Neural progenitor cell (in vitro differentiated cells): Measurements from ENCODE around the gene ABCA8. TPM values are rescaled to one million over a fixed set of nuclear protein-coding genes. Genes with fewer than 3 reads are reported as not detected.
"Not testable (repeated sequence)": the region's sequence is repeated elsewhere in the genome, so short reads cannot be mapped to it uniquely, and the experiment has no call there.

Source experiments
- DNase-seq: peaks from one replicate; pipeline ENCODE4 v3.0.0-alpha.2; 2016; ENCODE audit warnings: low spot score
- H2AFZ ChIP-seq: fragments of 200-600 bp; sonication (generic); replicated peaks from 2 replicates; pipeline ENCODE4 v1.6.1; 2016; ENCODE audit warnings: antibody characterized with exemption
- H3F3A ChIP-seq: fragments of 200-600 bp; sonication (generic); 2 replicates; pipeline ENCODE4 v1.6.1; 2016; ENCODE audit warnings: antibody characterized with exemption, low read depth
- H3K27ac ChIP-seq: fragments of 200-600 bp; sonication (generic); 2 replicates; pipeline ENCODE4 v1.5.1; 2016; ENCODE audit warnings: mild to moderate bottlenecking
- H3K27me3 ChIP-seq: fragments of 200-600 bp; sonication (generic); 2 replicates; pipeline ENCODE4 v1.6.1; 2016; ENCODE audit warnings: mild to moderate bottlenecking, moderate library complexity
- H3K36me3 ChIP-seq: fragments of 200-600 bp; sonication (generic); 2 replicates; pipeline ENCODE4 v1.5.1; 2016
- H3K4me1 ChIP-seq: fragments of 200-600 bp; sonication (generic); 2 replicates; pipeline ENCODE4 v1.6.1; 2016; ENCODE audit warnings: mixed run types
- H3K4me2 ChIP-seq: fragments of 200-600 bp; sonication (generic); 2 replicates; pipeline ENCODE4 v1.6.1; 2016
- H3K4me3 ChIP-seq: fragments of 200-600 bp; sonication (generic); 2 replicates; pipeline ENCODE4 v1.5.1; 2016
- H3K79me2 ChIP-seq: fragments of 200-600 bp; sonication (generic); 2 replicates; pipeline ENCODE4 v1.6.1; 2016; ENCODE audit warnings: low read depth
- H3K9ac ChIP-seq: fragments of 200-600 bp; sonication (generic); 2 replicates; pipeline ENCODE4 v1.6.1; 2016
- H3K9me3 ChIP-seq: fragments of 200-600 bp; sonication (generic); 2 replicates; pipeline ENCODE4 v1.5.1; 2016; ENCODE audit warnings: low read depth
- H4K20me1 ChIP-seq: fragments of 200-600 bp; sonication (generic); 2 replicates; pipeline ENCODE4 v1.6.1; 2016; ENCODE audit warnings: low read depth
- H3K27ac Mint-ChIP-seq: 3 replicates; pipeline ENCODE4 v1.8.0; 2021; ENCODE audit warnings: mixed read lengths
- H3K27me3 Mint-ChIP-seq: 2 replicates; pipeline ENCODE4 v1.8.0; 2022; ENCODE audit warnings: low read depth, mild to moderate bottlenecking, inconsistent platforms, moderate library complexity, mixed read lengths; ENCODE audit not compliant: insufficient read depth
- H3K36me3 Mint-ChIP-seq: 3 replicates; pipeline ENCODE4 v1.8.0; 2021; ENCODE audit warnings: mixed read lengths
- H3K4me1 Mint-ChIP-seq: 3 replicates; pipeline ENCODE4 v1.8.0; 2021; ENCODE audit warnings: mixed read lengths
- H3K4me3 Mint-ChIP-seq: 3 replicates; pipeline ENCODE4 v1.8.0; 2021; ENCODE audit warnings: mild to moderate bottlenecking, moderate library complexity, mixed read lengths
- H3K9me3 Mint-ChIP-seq: 3 replicates; pipeline ENCODE4 v1.8.0; 2020; ENCODE audit warnings: mixed read lengths
- EZH2 ChIP-seq: fragments of 200-600 bp; sonication (generic); IDR thresholded peaks from 2 replicates; pipeline ENCODE4 v1.6.1; 2017; ENCODE audit warnings: antibody characterized with exemption, mild to moderate bottlenecking, moderate library complexity
- EZH2phosphoT487 ChIP-seq: fragments of 200-600 bp; sonication (generic); IDR thresholded peaks from 2 replicates; pipeline ENCODE4 v1.6.1; 2017; ENCODE audit warnings: antibody characterized with exemption
- total RNA-seq: library from RNA; depleted of rRNA; stranded (reverse); fragments of >200 nt; gene quantifications from 2 replicates; pipeline ENCODE4 v1.2.3, GENCODE V29; 2015; ENCODE audit warnings: low replicate concordance
- TF ChIP-seq, protein P1 (sequence below): fragments of 200-600 bp; sonication (generic); IDR thresholded peaks from 2 replicates; pipeline ENCODE4 v1.5.1; 2017; ENCODE audit warnings: antibody characterized with exemption, mild to moderate bottlenecking

Gene ABCA8
- total RNA-seq, 1 donor from 2014 or later, result not detected

DNA sequence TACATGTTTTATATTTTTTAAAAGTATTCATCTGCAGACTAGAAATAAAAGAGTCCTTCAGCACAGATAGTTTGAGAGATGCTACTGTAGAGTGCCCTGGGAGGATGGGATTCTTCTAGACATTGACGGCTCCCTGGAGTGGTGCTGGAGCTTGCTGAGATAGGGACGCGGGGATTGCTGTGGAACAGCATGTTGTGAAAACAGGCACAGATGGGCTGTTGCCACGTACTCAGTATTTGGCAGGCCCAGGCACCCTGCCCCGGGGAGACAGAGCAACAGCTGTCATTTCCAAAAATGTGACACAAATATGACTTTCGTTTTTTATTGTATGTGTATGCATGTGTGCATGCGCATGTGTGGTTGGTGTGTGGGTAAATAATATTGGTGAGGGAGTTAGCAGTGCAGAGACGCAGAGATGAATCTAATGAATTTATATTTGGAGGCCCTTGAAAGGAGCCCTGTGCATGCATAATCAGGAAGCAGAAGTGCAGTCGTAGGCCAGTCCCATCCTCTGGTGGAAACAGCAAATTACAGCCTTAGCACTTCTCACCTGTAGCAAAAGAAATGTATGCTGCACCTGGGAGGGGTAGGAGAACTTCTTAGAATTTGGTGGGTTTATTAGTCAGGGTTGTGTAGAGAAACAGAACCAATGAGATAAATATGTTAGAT is 6.2 kb upstream of the ABCA8 start:
- DNase-seq, result no peak
- Histone ChIP-seq H4K20me1 (no peaks in the 10 kb centered on the region), H3K4me1 (no peaks in the 10 kb centered on the region), H3K27me3 (no peaks in the 10 kb centered on the region), H3K27ac (no peak overlapping the region), H3K79me2 (no peaks in the 10 kb centered on the region), H3F3A (peaks cover 4% of the 10 kb centered on the region), H3K4me2 (no peak overlapping the region), H2AFZ (no peak overlapping the region), H3K9me3 (no peaks in the 10 kb centered on the region), H3K4me3 (no peak overlapping the region), H3K9ac (no peak overlapping the region), H3K36me3 (no peaks in the 10 kb centered on the region)
- Mint-ChIP-seq H3K27ac (no peak overlapping the region), H3K9me3 (peaks cover 2% of the 10 kb centered on the region), H3K36me3 (no peaks in the 10 kb centered on the region), H3K4me3 (no peak overlapping the region), H3K27me3 (peaks cover 2% of the 10 kb centered on the region), H3K4me1 (no peaks in the 10 kb centered on the region)
- TF ChIP-seq EZH2, result no peak

DNA sequence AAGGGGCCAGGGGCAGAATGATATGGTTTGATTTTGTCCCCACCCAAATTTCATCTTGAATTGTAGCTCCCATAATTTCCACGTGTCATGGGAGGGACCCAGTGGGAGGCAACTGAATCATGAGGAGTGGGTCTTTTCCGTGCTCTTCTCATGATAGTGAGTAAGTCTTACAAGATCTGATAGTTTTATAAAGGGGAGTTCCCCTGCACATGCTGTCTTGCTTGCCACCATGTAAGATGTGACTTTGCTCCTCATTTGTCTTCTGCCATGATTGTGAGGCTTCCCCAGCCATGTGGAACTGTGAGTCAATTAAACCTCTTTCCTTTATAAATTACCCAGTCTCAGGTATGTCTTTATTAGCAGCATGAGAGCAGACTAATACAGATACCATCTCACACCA is 3.9 kb upstream of the ABCA8 start:
- H3K79me2 ChIP-seq, H4K20me1 ChIP-seq, H3K4me3 Mint-ChIP-seq, H3K9ac ChIP-seq, H3K36me3 Mint-ChIP-seq, H3K4me1 ChIP-seq, H3F3A ChIP-seq, DNase-seq, H3K36me3 ChIP-seq, H3K9me3 Mint-ChIP-seq, H3K27ac ChIP-seq, H2AFZ ChIP-seq, H3K4me1 Mint-ChIP-seq, H3K27ac Mint-ChIP-seq, H3K9me3 ChIP-seq, H3K4me3 ChIP-seq, H3K27me3 Mint-ChIP-seq, H3K4me2 ChIP-seq, H3K27me3 ChIP-seq: not testable (repeated sequence)

DNA sequence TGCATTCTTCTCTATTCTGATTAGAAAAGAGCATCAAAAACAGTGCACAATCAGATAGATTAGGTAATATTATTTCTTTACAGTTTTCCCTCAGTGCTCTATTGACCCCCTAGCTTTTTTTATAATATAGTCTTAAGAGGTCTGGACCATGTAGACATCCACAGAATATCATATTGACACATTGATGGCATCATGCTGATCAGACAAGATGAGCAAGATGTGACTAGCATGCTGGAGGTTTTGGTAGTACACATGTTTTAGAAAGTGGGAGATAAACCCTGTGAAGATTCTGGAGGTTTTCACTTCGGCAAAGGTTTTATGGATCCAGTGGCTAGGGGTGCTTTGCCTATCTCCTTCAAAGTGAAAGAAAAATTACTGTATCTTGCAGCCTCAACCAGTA is 2.8 kb upstream of the ABCA8 start:
- Histone ChIP-seq H3K9ac (no peak overlapping the region), H3K4me3 (no peak overlapping the region), H3K36me3 (no peaks in the 10 kb centered on the region), H3K27me3 (no peaks in the 10 kb centered on the region), H3K9me3 (no peaks in the 10 kb centered on the region), H3K4me1 (no peaks in the 10 kb centered on the region), H4K20me1 (no peaks in the 10 kb centered on the region), H3K79me2 (no peaks in the 10 kb centered on the region), H3K27ac (no peak overlapping the region), H2AFZ (no peak overlapping the region), H3F3A (peaks cover 4% of the 10 kb centered on the region), H3K4me2 (no peak overlapping the region)
- Mint-ChIP-seq H3K27ac (no peak overlapping the region), H3K27me3 (peaks cover 2% of the 10 kb centered on the region), H3K4me3 (no peak overlapping the region), H3K9me3 (no peaks in the 10 kb centered on the region), H3K4me1 (peaks cover 4% of the 10 kb centered on the region), H3K36me3 (no peaks in the 10 kb centered on the region)
- DNase-seq, result no peak
- no peak for TF ChIP-seq EZH2
- TF ChIP-seq, protein P1, sequence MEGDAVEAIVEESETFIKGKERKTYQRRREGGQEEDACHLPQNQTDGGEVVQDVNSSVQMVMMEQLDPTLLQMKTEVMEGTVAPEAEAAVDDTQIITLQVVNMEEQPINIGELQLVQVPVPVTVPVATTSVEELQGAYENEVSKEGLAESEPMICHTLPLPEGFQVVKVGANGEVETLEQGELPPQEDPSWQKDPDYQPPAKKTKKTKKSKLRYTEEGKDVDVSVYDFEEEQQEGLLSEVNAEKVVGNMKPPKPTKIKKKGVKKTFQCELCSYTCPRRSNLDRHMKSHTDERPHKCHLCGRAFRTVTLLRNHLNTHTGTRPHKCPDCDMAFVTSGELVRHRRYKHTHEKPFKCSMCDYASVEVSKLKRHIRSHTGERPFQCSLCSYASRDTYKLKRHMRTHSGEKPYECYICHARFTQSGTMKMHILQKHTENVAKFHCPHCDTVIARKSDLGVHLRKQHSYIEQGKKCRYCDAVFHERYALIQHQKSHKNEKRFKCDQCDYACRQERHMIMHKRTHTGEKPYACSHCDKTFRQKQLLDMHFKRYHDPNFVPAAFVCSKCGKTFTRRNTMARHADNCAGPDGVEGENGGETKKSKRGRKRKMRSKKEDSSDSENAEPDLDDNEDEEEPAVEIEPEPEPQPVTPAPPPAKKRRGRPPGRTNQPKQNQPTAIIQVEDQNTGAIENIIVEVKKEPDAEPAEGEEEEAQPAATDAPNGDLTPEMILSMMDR, result no peak
- no peak for TF ChIP-seq EZH2phosphoT487

DNA sequence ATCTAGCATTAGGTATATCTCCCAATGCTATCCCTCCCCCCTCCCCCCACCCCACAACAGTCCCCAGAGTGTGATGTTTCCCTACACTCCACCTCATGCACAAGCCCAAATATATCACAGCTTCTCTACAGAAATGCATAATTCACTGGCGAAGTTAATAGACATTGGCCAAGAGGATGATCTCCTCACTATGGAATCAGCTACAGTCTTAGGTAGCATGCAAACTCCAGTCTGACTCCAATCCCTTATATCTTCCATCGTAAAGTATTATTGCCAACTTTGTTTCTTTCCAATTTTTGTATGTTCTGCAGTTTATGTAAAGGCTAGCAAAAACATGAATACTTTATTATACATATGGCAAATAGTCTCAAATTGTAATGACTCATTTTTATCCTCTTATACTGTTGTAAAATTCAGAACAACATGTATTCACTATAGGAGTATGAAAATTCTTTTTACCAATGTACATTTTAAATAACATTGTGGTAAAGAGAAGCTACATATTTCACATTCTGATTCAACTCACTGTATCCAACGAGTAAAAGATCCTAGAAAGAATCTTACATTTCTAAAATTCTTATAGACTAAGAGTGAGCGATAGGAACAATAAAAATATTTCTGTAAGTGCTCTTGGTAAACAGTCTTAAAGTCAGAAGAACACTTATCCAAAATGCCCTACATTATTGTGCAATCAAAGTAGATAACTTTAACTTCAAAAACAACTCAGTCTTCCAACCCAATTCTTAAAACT is 871 bp downstream of the ABCA8 start:
- no peaks in the 10 kb centered on the region for H3K27me3 Mint-ChIP-seq

More for the DNA sequence above, 871 bp downstream of the ABCA8 start:
- no peaks in the 10 kb centered on the region for H3K4me1 ChIP-seq
- no peak overlapping the region for H3K9ac ChIP-seq
- DNase-seq, result no peak
- no peak overlapping the region for H3K4me2 ChIP-seq
- peaks cover 4% of the 10 kb centered on the region for H3F3A ChIP-seq
- Mint-ChIP-seq H3K36me3 (no peaks in the 10 kb centered on the region), H3K4me3 (no peak overlapping the region), H3K4me1 (peaks cover 4% of the 10 kb centered on the region), H3K27ac (no peak overlapping the region), H3K9me3 (no peaks in the 10 kb centered on the region)
- H3K27me3 ChIP-seq, result no peaks in the 10 kb centered on the region
- TF ChIP-seq, protein P1, result no peak
- no peak for TF ChIP-seq EZH2
- TF ChIP-seq EZH2phosphoT487, result no peak
- H2AFZ ChIP-seq, result no peak overlapping the region
- no peaks in the 10 kb centered on the region for H3K9me3 ChIP-seq
- H4K20me1 ChIP-seq, result no peaks in the 10 kb centered on the region
- H3K36me3 ChIP-seq, result no peaks in the 10 kb centered on the region
- H3K27ac ChIP-seq, result no peak overlapping the region
- H3K4me3 ChIP-seq, result no peak overlapping the region
- H3K79me2 ChIP-seq, result no peaks in the 10 kb centered on the region
